ENCODE measurements around the gene ZFHX3. TPM values are rescaled to one million over a fixed set of nuclear protein-coding genes. Genes with fewer than 3 reads are reported as not detected.

ZFHX3 gene
- total and polyA plus RNA-seq, 2 of the 8 experiments (the other 6 are each of a cell fraction or from before 2014, with no cell fraction given) = 0.08 to 0.99 TPM

DNA sequence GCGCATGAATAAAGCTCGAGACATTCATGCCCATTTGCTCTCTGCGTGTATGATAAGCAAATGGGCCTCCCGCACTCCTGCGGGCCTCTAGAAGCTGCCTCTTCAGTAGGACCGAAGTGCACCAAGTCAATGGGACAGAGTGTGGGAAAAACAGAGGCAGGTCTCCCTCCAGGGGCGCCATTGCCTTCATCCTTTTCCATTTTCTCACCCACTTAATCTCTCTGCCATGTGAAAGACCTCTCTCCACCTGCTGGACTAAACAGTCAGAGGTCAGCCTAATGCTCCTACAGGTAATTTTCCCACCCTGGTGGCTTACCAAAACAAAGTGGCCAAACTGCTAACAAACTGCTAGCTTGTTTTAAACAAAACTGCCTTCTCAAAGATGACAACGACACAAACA is 210.9 kb downstream of the ZFHX3 start:
- no peak overlapping the region for H3K4me3 ChIP-seq (ENCODE audit: extremely low read depth in 1 of 4, insufficient read depth in 2 of 4, low read depth in 3 of 4, low read length in 4 of 4)
- no peak overlapping the region for H3K4me2 ChIP-seq (ENCODE audit: insufficient read depth in 1 of 2, low read depth in 2 of 2, low read length in 2 of 2)
- no peak overlapping the region for H2BK12ac ChIP-seq (ENCODE audit: low read depth, low read length)
- WGBS, 2 experiments (ENCODE audit: extremely low coverage in 1 of 2, insufficient coverage in 1 of 2, insufficient read length in 1 of 2, insufficient replicate concordance in 2 of 2, low coverage in 1 of 2, low lambda C conversion rate in 2 of 2, missing lambda C conversion rate in 1 of 2) = 79% methylated on average over 8 of the region's 8 CpGs; no CpG with 5 or more reads in 1 of the 2 experiments
- H3K56ac ChIP-seq (replicated peaks; ENCODE audit: insufficient read length, low read depth, low read length) = no peak overlapping the region
- H2BK120ac ChIP-seq (replicated peaks; ENCODE audit: low read depth, low read length) = no peak overlapping the region
- no peaks in the 10 kb centered on the region for H3K79me2 ChIP-seq (ENCODE audit: control insufficient read depth in 1 of 2, insufficient read depth in 2 of 2, low read length in 2 of 2)
- no peak for DNase-seq (ENCODE audit: low read depth in 1 of 2, low spot score in 2 of 2)
- H2BK20ac ChIP-seq (ENCODE audit: low read length) = no peak overlapping the region
- CTCF ChIA-PET (ENCODE audit: partially characterized antibody) = interaction anchor here (0.6 to 20.6 kb wide), 19 partner anchors 11 to 715 kb away, joined by 3 to 376 read pairs (median 3); no protein-coding TSS in a partner anchor
- no peak overlapping the region for H3K14ac ChIP-seq (ENCODE audit: insufficient read length)
- no peak overlapping the region for H3K18ac ChIP-seq (ENCODE audit: extremely low read depth, low read length)
- H2BK5ac ChIP-seq (ENCODE audit: low read depth, low read length) = no peak overlapping the region
- no peak overlapping the region for H2AFZ ChIP-seq (ENCODE audit: low read length)
- H3K36me3 ChIP-seq (ENCODE audit: control insufficient read depth in 2 of 4, insufficient read depth in 4 of 4, low read length in 3 of 4) = no peaks in the 10 kb centered on the region
- peaks cover 0 to 3% (median 0%) of the 10 kb centered on the region in 4 experiments; a peak in 2 of 7 replicates for H3K4me1 ChIP-seq (replicated peaks in 1 of 4; ENCODE audit: control insufficient read depth in 3 of 4, insufficient read depth in 4 of 4, low read length in 3 of 4)
- H2AK5ac ChIP-seq (ENCODE audit: low read depth, low read length) = no peak overlapping the region
- H3K27ac ChIP-seq (ENCODE audit: low read depth, low read length) = no peak overlapping the region
- no peaks in the 10 kb centered on the region for H3K9me3 ChIP-seq (ENCODE audit: insufficient read depth in 2 of 2, low read depth in 1 of 2, low read length in 1 of 2)
- H4K5ac ChIP-seq (ENCODE audit: insufficient read length, low read depth, low read length) = no peak overlapping the region
- H3K4ac ChIP-seq (replicated peaks; ENCODE audit: insufficient read length, low read depth, low read length) = no peak overlapping the region
- H3K27me3 ChIP-seq (replicated peaks in 1 of 4; ENCODE audit: control insufficient read depth in 3 of 4, extremely low read depth in 1 of 4, insufficient read depth in 3 of 4, low read length in 3 of 4) = no peaks in the 10 kb centered on the region
- no peak overlapping the region for H3K23ac ChIP-seq (ENCODE audit: insufficient read length)
- no peaks in the 10 kb centered on the region for H3K79me1 ChIP-seq (ENCODE audit: low read depth, low read length)
- H3K23me2 ChIP-seq (ENCODE audit: low read depth, low read length) = no peaks in the 10 kb centered on the region
- H3K9ac ChIP-seq (replicated peaks in 1 of 4; ENCODE audit: extremely low read depth in 1 of 4, low read depth in 3 of 4, low read length in 3 of 4) = no peak overlapping the region
- no peak overlapping the region for H2BK15ac ChIP-seq (ENCODE audit: low read length)
- POLR2A ChIA-PET (ENCODE audit: partially characterized antibody) = interaction anchor here (0.6 kb wide), 1 partner anchor 275 kb away, joined by 3 read pairs; no protein-coding TSS in a partner anchor
- H4K91ac ChIP-seq (replicated peaks; ENCODE audit: insufficient read length, low read length) = no peak overlapping the region
- no peak for FAIRE-seq
- no peak overlapping the region; the same call in 1 of the 2 replicates for H4K8ac ChIP-seq (ENCODE audit: extremely low read depth, insufficient read depth, low read length)
- H4K20me1 ChIP-seq (replicated peaks in 1 of 2; ENCODE audit: control insufficient read depth in 1 of 2, insufficient read depth in 2 of 2, low read length in 2 of 2) = no peaks in the 10 kb centered on the region
- TF ChIP-seq YY1 (IDR thresholded peaks at IDR 0.05; ENCODE audit: low read depth, low read length) (no peak), SIRT6 (IDR thresholded peaks at IDR 0.05; ENCODE audit: low read length) (no peak), CTCF (IDR thresholded peaks at IDR 0.05; ENCODE audit: control extremely low read depth in 1 of 3, insufficient read depth in 1 of 3, low read depth in 1 of 3, low read length in 3 of 3) (peak; percentile 34 to 66 (median 56)), POU5F1 (IDR thresholded peaks at IDR 0.05; ENCODE audit: low read depth, low read length) (no peak), USF2 (IDR thresholded peaks at IDR 0.05; ENCODE audit: low read length) (no peak), GTF2F1 (IDR thresholded peaks at IDR 0.05; ENCODE audit: borderline replicate concordance, low read depth, low read length) (no peak), EGR1 (IDR thresholded peaks at IDR 0.05; ENCODE audit: borderline replicate concordance, low read depth, low read length) (no peak), NRF1 (IDR thresholded peaks at IDR 0.05; ENCODE audit: low read depth, low read length) (no peak), HDAC2 (IDR thresholded peaks at IDR 0.05; ENCODE audit: borderline replicate concordance in 1 of 2, low read depth in 2 of 2, low read length in 2 of 2) (no peak), CREB1 (IDR thresholded peaks at IDR 0.05) (no peak), SP1 (IDR thresholded peaks at IDR 0.05; ENCODE audit: low read depth, low read length) (no peak)
